ENCODE measurements around the gene NRG4. TPM values are rescaled to one million over a fixed set of nuclear protein-coding genes. Genes with fewer than 3 reads are reported as not detected.
A peak's percentile ranks its signal among the peaks of the same experiment; 100 is the strongest.

Gene NRG4
- total and polyA plus RNA-seq, 9 of the 15 experiments (the other 6 are each of a cell fraction or from before 2014, with no cell fraction given), result 0.33 to 2.5 (median 0.76) TPM

DNA sequence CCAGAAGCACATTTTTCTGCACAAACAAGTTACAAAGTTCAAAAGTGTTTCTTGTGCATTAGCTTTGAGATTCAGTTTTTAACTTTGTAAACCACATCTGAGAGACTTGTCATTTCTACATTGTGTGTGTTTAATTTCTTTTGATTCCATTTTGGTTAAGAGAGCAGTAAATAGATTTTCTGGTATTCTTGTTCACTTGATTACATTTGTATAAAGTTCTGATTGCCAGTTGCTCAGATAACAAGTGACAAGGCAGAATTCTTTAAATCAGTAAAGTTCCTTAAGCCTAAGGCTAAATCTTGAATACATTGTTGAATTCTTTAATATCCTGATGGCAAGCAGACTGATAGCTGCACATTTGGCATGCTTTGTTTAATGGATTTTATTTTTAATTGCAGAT, 111.6 kb downstream of the NRG4 start:
- FAIRE-seq, result no peak
- no peak for TF ChIP-seq SMAD1 (IDR thresholded peaks at IDR 0.05; ENCODE audit: low read depth, low read length, partially characterized antibody)
- TF ChIP-seq SPI1 (IDR thresholded peaks at IDR 0.05; ENCODE audit: borderline replicate concordance, low read depth, low read length), result no peak
- TF ChIP-seq THRAP3 (IDR thresholded peaks at IDR 0.05; ENCODE audit: borderline replicate concordance), result no peak
- no peak for TF ChIP-seq WHSC1 (IDR thresholded peaks at IDR 0.05; ENCODE audit: low read length)
- TF ChIP-seq MITF (IDR thresholded peaks at IDR 0.05), result no peak
- peak; percentile 42 to 43; a peak in 3 of 4 replicates for TF ChIP-seq KDM1A (IDR thresholded peaks at IDR 0.05)
- no peak for TF ChIP-seq CHAMP1 (IDR thresholded peaks at IDR 0.05)
- TF ChIP-seq ERF (CRISPR knock-in tag; IDR thresholded peaks at IDR 0.05), result no peak
- TF ChIP-seq E2F6 (IDR thresholded peaks at IDR 0.05; ENCODE audit: borderline replicate concordance in 1 of 2, extremely low read depth in 1 of 2, insufficient read depth in 1 of 2, insufficient read length in 1 of 2, low read depth in 1 of 2, low read length in 1 of 2, poor library complexity in 1 of 2, severe bottlenecking in 1 of 2), result no peak
- no peak for TF ChIP-seq ZBTB2 (IDR thresholded peaks at IDR 0.05)
- TF ChIP-seq BACH1 (tag; IDR thresholded peaks at IDR 0.05), result no peak
- no peak for TF ChIP-seq RBM22 (IDR thresholded peaks at IDR 0.05; ENCODE audit: low read depth, low read length, poor library complexity, severe bottlenecking)

More for the DNA sequence above, 111.6 kb downstream of the NRG4 start:
- no peak for DNase-seq (ENCODE audit: extremely low read depth in 1 of 4, low spot score in 3 of 4)
- no peak overlapping the region for H3K9ac ChIP-seq (ENCODE audit: insufficient read depth in 1 of 2, low read depth in 2 of 2, low read length in 2 of 2)
- no peaks in the 10 kb centered on the region for H3K27me3 ChIP-seq (ENCODE audit: control insufficient read depth in 2 of 2, insufficient read depth in 2 of 2, low read length in 2 of 2)
- CTCF ChIA-PET (ENCODE audit: low intra/inter-chr PET ratio), result no interaction called here
- H3K36me3 ChIP-seq (ENCODE audit: control insufficient read depth, insufficient read depth, low read length), result peaks cover 46% of the 10 kb centered on the region
- H3K4me2 ChIP-seq (ENCODE audit: insufficient read depth, low read length), result no peak overlapping the region
- no peak overlapping the region for H3K4me3 ChIP-seq
- peaks cover 19 to 32% of the 10 kb centered on the region in 2 experiments for H3K4me1 ChIP-seq (replicated peaks in 1 of 2; ENCODE audit: control insufficient read depth in 2 of 2, insufficient read depth in 2 of 2, low read length in 2 of 2)
- H2AFZ ChIP-seq (ENCODE audit: low read depth, low read length), result no peak overlapping the region
- BruUV-seq (replicated peaks), result no TSS peak
- POLR2A ChIA-PET, result no interaction called here
- H3K79me2 ChIP-seq (ENCODE audit: control insufficient read depth, insufficient read depth, low read length), result peaks cover 17% of the 10 kb centered on the region
- in situ Hi-C loops (cut with MboI) (no loop called here), intact Hi-C loops (cut with micrococcal nuclease) (loop anchor here (5.0 kb wide), 1 partner anchor 88 kb away; no protein-coding TSS in a partner anchor)
- no peaks in the 10 kb centered on the region for H4K20me1 ChIP-seq (replicated peaks; ENCODE audit: control insufficient read depth, insufficient read depth, low read length)
- no peaks in the 10 kb centered on the region for H3K9me3 ChIP-seq (replicated peaks; ENCODE audit: control insufficient read depth, insufficient read depth, low read depth, low read length)
- no peak overlapping the region for H3K27ac ChIP-seq (ENCODE audit: extremely low read depth, low read depth, low read length)
- ATAC-seq, result no peak
- H3K9me1 ChIP-seq (ENCODE audit: control insufficient read depth, insufficient read depth, low read length), result no peaks in the 10 kb centered on the region
